PC-9 (cell line): ENCODE results near the gene PSMD14. TPM values are rescaled to one million over a fixed set of nuclear protein-coding genes. Genes with fewer than 3 reads are reported as not detected.

ENCODE experiments used
- BruUV-seq: library from RNA; stranded (reverse); fragments of 400-500 nt; replicated peaks from 2 replicates; lab custom pipeline; 2021; lab: Mats Ljungman, UMichigan
- CTCF ChIA-PET: fragments of 300-600 bp; sonication (Branson Sonifier 250); formaldehyde crosslinking; loops from one replicate; lab custom pipeline; 2022; ENCODE audit warnings: antibody characterized with exemption; lab: Charles Lee
- POLR2A ChIA-PET: fragments of 300-600 bp; sonication (Branson Sonifier 250); formaldehyde crosslinking; loops from one replicate; lab custom pipeline; 2022; ENCODE audit warnings: antibody characterized with exemption; ENCODE audit not compliant: unreplicated experiment; lab: Charles Lee
- DNase-seq, 2 experiments: peaks; one replicate each; pipeline versions ENCODE4 v3.0.0 to v3.0.0-alpha.2; 2015 to 2022; ENCODE audit warnings: mixed read lengths in 1 of 2
- H2AFZ ChIP-seq: fragments of 200-600 bp; sonication (generic); 2 replicates; pipeline ENCODE4 v1.8.1; 2017; ENCODE audit warnings: antibody characterized with exemption
- H3F3A ChIP-seq: fragments of 200-600 bp; sonication (generic); 2 replicates; pipeline ENCODE4 v1.8.1; 2017; ENCODE audit warnings: antibody characterized with exemption, mild to moderate bottlenecking, low read depth; ENCODE audit not compliant: insufficient read depth
- H3K27ac ChIP-seq: fragments of 200-600 bp; sonication (generic); 2 replicates; pipeline ENCODE4 v1.6.1; 2016; ENCODE audit warnings: mixed run types
- H3K27me3 ChIP-seq: fragments of 200-600 bp; sonication (generic); 2 replicates; pipeline ENCODE4 v1.6.1; 2016; ENCODE audit warnings: low read depth, mixed run types; ENCODE audit not compliant: insufficient read depth
- H3K36me3 ChIP-seq: fragments of 200-600 bp; sonication (generic); 2 replicates; pipeline ENCODE4 v1.6.1; 2016; ENCODE audit warnings: low read depth, mixed run types
- H3K4me1 ChIP-seq: fragments of 200-600 bp; sonication (generic); replicated peaks from 2 replicates; pipeline ENCODE4 v1.6.1; 2016; ENCODE audit warnings: mixed run types; ENCODE audit not compliant: insufficient read depth
- H3K4me2 ChIP-seq: fragments of 200-600 bp; sonication (generic); 2 replicates; pipeline ENCODE4 v1.6.1; 2017; ENCODE audit warnings: mixed run types
- H3K4me3 ChIP-seq: fragments of 200-600 bp; sonication (generic); 2 replicates; pipeline ENCODE4 v1.6.1; 2016; ENCODE audit warnings: mixed run types
- H3K79me2 ChIP-seq: fragments of 200-600 bp; sonication (generic); 2 replicates; pipeline ENCODE4 v1.6.1; 2017; ENCODE audit warnings: low read depth, mixed run types
- H3K9me2 ChIP-seq: fragments of 200-600 bp; sonication (generic); 2 replicates; pipeline ENCODE4 v1.8.1; 2017; ENCODE audit warnings: mild to moderate bottlenecking; ENCODE audit not compliant: insufficient read depth
- H3K9me3 ChIP-seq: fragments of 200-600 bp; sonication (generic); 2 replicates; pipeline ENCODE4 v1.8.1; 2016; ENCODE audit warnings: low read depth; ENCODE audit not compliant: insufficient read depth
- H4K20me1 ChIP-seq: fragments of 200-600 bp; sonication (generic); 2 replicates; pipeline ENCODE4 v1.8.1; 2017; ENCODE audit not compliant: insufficient read depth
- CTCF ChIP-seq: fragments of 200-600 bp; sonication (generic); conservative IDR thresholded peaks from 2 replicates; pipeline ENCODE4 v1.6.1; 2017; ENCODE audit warnings: mixed run types, antibody characterized with exemption, mild to moderate bottlenecking, moderate library complexity
- EZH2 ChIP-seq: fragments of 200-600 bp; sonication (generic); IDR thresholded peaks from 2 replicates; pipeline ENCODE4 v1.8.0; 2017; ENCODE audit warnings: antibody characterized with exemption, low read depth
- intact Hi-C: fragments of 100-400 bp; cut with micrococcal nuclease; formaldehyde crosslinking; loops from one replicate; pipeline ENCODE4 v1.10.0; 2022; ENCODE audit not compliant: unreplicated experiment
- total RNA-seq: library from RNA; stranded (reverse); gene quantifications from 2 replicates; pipeline ENCODE4 v1.2.3, GENCODE V29; 2021

PSMD14 gene
- total RNA-seq, 1 experiment from 2014 or later = 58.8 TPM

GRCh38 chr2:161424394-161424769 lies 116.2 kb downstream of the PSMD14 start:
- ChIA-PET POLR2A (no interaction called here), CTCF (no interaction called here)
- TF ChIP-seq EZH2 (no peak), CTCF (no peak)
- no TSS peak for BruUV-seq
- intact Hi-C loops = no loop called here
- Histone ChIP-seq H3K36me3 (no peaks in the 10 kb centered on the region), H3K9me3 (no peaks in the 10 kb centered on the region), H3K4me1 (no peaks in the 10 kb centered on the region), H3K4me2 (no peak overlapping the region), H3K79me2 (no peaks in the 10 kb centered on the region), H3K9me2 (no peaks in the 10 kb centered on the region), H3F3A (no peaks in the 10 kb centered on the region), H3K27ac (no peak overlapping the region), H3K27me3 (no peaks in the 10 kb centered on the region), H4K20me1 (no peaks in the 10 kb centered on the region), H2AFZ (no peak overlapping the region), H3K4me3 (no peak overlapping the region)
- no peak for DNase-seq

GRCh38 chr2:161424891-161425727 lies 116.9 kb downstream of the PSMD14 start:
- no peaks in the 10 kb centered on the region for H3K27me3 ChIP-seq
- POLR2A ChIA-PET = no interaction called here

GRCh38 chr2:161425728-161426454 lies 117.7 kb downstream of the PSMD14 start:
- BruUV-seq = no TSS peak
- H2AFZ ChIP-seq = no peak overlapping the region
- DNase-seq = no peak
- no peak overlapping the region for H3K27ac ChIP-seq
- intact Hi-C loops = no loop called here
- no peaks in the 10 kb centered on the region for H3K4me1 ChIP-seq
- H3K27me3 ChIP-seq = no peaks in the 10 kb centered on the region
- H3K4me3 ChIP-seq = no peak overlapping the region
- no peak for TF ChIP-seq EZH2
- no peak for TF ChIP-seq CTCF
- no peaks in the 10 kb centered on the region for H3K36me3 ChIP-seq
- CTCF ChIA-PET = no interaction called here
- H3K79me2 ChIP-seq = no peaks in the 10 kb centered on the region
- H3F3A ChIP-seq = no peaks in the 10 kb centered on the region
- no peaks in the 10 kb centered on the region for H3K9me2 ChIP-seq
- H3K4me2 ChIP-seq = no peak overlapping the region
- POLR2A ChIA-PET = no interaction called here
- H3K9me3 ChIP-seq = no peaks in the 10 kb centered on the region
- H4K20me1 ChIP-seq = no peaks in the 10 kb centered on the region

More at GRCh38 chr2:161424891-161425727, 116.9 kb downstream of the PSMD14 start:
- intact Hi-C loops = no loop called here
- no peak for TF ChIP-seq EZH2
- Histone ChIP-seq H3K9me3 (no peaks in the 10 kb centered on the region), H3K4me2 (no peak overlapping the region), H3K4me3 (no peak overlapping the region), H3K79me2 (no peaks in the 10 kb centered on the region), H2AFZ (no peak overlapping the region), H3K36me3 (no peaks in the 10 kb centered on the region), H3K9me2 (no peaks in the 10 kb centered on the region), H3F3A (no peaks in the 10 kb centered on the region), H3K4me1 (no peaks in the 10 kb centered on the region), H4K20me1 (no peaks in the 10 kb centered on the region), H3K27ac (no peak overlapping the region)
- no peak for DNase-seq
- no TSS peak for BruUV-seq
- CTCF ChIA-PET = interaction anchor here (0.5 kb wide), 1 partner anchor 872 kb away, joined by 3 read pairs; no protein-coding TSS in a partner anchor
